ENCODE measurements around the gene SLC25A33. TPM values are rescaled to one million over a fixed set of nuclear protein-coding genes. Genes with fewer than 3 reads are reported as not detected.

The SLC25A33 gene
- total RNA-seq, 2 donors from 2014 or later = 5.6 TPM

DNA sequence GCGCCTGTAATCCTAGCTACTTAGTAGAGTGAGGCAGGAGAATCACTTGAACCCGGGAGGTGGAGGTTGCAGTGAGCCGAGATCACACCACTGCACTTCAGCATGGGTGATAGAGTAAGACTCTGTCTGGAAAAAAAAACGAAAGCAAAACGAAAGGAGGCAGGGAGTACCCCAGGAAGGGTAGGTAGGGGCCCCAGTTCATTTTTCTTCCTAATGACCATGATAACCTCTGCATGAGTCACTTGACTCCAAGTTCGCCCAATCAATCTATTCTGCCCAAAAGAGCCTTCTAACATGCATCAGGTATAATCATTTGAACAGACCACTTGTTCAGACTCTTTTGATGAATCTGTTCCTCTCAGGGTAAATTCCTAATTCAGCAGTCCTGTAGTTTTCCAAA, 36.2 kb downstream of the SLC25A33 start:
- DNase-seq (no peak), ATAC-seq (no peak)
- intact Hi-C loops (cut with DNase I, micrococcal nuclease) = no loop called here

DNA sequence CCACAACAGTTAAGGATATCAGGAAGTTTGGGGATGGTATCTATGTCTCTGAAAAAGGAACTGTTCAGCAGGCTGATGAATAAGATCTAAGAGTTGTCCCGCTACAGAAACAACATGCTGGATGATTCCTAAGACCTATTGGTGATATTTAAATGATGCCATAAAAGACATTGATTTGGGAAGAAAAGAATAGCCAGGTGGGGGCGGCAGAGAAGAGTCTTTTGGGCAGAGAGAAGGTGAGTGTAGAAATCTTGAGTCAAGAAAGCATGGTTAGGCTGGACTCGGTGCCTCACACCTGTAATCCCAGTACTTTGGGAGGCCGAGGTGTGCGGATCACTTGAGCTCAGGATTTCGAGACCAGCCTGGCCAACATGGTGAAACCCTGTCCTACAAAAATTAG, 37.6 kb downstream of the SLC25A33 start:
- ATAC-seq (no peak), DNase-seq (no peak)
- intact Hi-C loops (cut with DNase I, micrococcal nuclease) = no loop called here

DNA sequence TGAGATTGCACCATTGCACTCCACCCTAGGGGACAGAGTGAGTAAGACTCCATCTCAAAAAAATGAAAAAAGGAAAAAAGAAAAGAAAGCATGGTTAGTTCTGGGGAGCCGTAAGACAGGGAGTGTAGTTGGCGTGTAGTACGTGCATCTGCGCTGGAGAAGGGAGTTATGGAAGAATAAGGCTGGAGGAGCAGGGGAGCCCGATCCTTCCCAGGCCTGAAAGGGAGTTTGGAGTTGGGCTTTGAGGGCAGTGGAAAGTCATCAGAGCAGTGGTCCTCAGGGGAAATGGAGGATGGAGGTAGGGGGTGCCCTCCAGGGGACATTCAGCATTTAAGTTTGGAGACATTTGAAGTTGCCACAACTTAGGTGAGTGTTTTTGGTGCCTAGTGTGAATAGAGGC, 38.2 kb downstream of the SLC25A33 start:
- intact Hi-C loops (cut with DNase I, micrococcal nuclease) = no loop called here
- DNase-seq (no peak), ATAC-seq (no peak)

DNA sequence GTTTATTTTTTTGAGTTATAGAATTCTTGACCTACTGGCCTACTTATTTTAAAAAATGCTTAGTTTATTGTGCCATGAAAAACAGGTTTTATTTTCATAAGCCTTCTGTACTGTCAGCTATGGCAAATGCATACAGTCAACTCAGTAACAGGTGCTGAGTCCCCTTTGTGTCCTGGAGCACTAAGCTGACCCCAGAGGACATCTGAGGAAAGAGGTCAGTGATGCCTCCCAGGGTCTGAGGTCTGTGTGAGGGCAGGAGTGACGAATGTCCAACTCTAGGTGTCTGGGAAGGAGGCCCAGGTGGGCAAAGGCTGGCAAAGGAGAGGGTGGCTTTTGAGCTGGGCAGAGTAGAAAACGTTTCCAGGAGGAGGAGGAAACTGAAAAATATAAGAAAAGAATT, 41.7 kb downstream of the SLC25A33 start:
- no peak for DNase-seq
- ATAC-seq = no peak
- intact Hi-C loops (cut with DNase I, micrococcal nuclease) = no loop called here

DNA sequence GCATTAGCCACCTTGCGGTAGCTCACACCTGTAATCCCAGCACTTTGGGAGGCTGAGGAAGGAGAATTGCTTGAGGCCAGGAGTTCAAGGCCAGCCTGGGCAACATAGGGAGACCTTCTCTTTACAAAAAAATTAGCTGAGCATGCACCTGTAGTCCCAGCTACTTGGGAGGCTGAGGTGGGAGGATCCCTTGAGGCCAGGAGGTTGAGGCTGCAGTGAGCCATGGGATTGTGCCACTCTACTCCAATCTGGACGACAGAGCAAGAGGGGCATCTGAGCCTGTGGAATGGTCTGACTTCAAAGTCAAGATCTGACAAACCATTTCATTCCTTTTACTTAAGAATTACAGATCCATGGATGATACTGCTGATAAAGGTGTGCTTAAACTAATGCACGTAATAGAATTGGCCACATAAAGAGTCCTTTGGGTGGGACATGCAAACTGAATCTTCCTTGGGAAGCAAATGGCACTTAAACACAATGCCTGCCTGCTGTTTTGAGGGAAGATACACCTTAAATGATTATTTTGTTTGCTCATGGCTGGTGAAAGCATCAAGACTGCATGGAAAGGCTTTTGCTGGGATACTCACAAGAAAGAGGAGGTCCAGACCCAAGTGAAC, 47.0 kb downstream of the SLC25A33 start:
- ATAC-seq (no peak), DNase-seq (no peak)
- intact Hi-C loops (cut with DNase I, micrococcal nuclease) = no loop called here

DNA sequence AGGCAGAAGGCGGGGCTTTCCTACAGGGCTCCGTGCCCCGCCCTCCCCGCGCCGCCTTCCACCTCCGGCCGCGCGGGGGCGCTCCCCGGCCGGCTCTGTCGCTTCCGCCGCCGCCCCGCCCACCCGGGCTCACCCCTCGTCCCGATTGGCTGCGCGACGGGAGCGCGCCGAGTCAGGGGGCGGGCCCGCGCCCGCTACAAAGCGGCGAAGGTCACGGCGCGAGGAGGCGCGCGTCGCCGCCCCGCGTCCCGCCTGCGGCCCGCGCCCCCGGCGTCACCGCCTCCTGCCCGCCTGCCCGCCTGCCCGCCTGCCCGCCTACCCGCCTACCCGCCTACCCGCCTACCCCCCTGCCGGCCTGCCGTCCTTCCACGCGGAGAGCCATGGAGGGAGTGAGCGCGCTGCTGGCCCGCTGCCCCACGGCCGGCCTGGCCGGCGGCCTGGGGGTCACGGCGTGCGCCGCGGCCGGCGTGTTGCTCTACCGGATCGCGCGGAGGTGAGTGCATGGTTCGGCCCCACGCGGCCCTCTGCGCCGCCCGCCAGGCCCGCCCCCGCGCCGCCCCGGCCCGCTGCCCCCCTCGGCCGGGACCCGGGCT, 49.4 kb downstream of the SLC25A33 start, which contains the start of gene TMEM201:
Gene TMEM201 (plus strand): TSS at position 361 of the 593 bp plus-strand sequence. CDS start 20 bp downstream, at position 381.
- peak; percentile 92 for ATAC-seq
- DNase-seq = peak; percentile 90 to 96
- intact Hi-C loops (cut with DNase I, micrococcal nuclease) = no loop called here

DNA sequence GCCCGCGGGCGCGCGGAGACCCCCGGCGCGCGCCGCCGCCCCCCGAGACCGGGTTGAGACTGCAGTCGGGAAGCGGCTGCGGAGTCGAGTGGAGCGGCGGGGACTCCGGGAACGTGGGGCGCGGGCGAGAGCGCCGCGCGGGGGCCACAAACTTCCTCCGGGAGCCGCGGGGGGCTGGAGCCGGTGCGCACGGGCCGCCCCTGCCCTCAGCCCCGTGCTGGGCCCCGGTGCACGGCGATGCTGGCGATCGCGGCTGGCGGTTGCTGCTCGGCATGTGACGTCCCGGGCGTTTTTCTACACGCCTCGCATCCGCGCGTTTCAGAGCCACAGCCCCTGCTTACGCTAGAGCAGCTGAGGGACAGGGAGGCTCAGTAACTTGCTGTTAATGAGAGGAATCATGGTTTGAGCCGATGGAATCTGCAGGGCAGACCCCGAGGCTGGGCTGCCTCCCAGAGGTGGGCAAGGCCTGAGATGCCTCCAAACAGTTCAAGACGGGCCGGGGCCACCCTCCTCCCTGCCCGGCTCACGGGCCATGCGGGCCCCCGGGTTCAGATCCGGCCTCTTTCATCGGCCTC, 50.0 kb downstream of the SLC25A33 start:
- ATAC-seq (peak; percentile 11), DNase-seq (peak in 1 of 2 donors; percentile 61)

DNA sequence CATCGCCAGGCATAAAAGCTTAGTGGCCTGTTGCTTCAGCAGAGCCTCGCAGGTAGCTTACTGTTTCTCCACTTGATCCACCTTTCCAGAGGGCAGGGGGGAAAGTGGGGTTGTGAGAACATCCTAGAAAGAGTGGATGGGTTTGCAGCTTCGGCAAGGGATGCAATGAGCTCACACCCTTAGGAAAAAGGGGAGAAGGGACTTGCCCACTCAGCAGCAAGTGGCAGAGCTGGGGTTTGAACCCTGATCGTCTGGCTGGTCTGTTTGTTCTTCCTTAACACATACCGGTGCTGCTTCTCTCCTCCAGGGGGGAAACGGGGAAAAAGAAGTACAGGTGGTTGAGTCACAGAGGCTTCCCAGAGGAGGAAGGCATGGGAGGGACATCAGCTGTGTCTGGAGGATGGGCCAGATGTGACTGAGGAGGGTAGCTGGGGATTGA, 50.5 kb downstream of the SLC25A33 start:
- intact Hi-C loops (cut with DNase I, micrococcal nuclease) = no loop called here
- no peak for DNase-seq

More for the DNA sequence above, 50.0 kb downstream of the SLC25A33 start:
- intact Hi-C loops (cut with DNase I, micrococcal nuclease) = no loop called here

DNA sequence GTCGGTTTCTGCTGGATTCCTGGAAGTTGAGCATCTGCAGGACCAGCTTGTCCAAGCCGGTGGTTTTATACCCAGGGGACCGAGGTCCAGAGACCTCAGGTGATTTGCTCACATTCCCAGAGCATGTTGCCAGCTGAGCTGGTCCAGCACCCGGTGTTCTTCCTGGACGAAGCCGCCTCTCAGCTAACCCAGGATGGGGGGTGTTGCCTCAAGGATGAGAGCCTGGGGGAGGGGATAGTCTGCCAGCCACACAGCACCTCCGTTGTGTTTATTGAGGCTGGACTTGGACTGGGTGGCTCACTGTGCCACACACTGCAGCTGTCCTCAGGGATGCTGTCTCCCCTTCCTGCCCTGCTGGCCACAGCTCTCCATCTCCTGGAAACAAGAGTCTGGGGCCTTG, 50.9 kb downstream of the SLC25A33 start:
- ATAC-seq (no peak), DNase-seq (no peak)
- intact Hi-C loops (cut with DNase I, micrococcal nuclease) = no loop called here

More for the DNA sequence above, 50.5 kb downstream of the SLC25A33 start:
- ATAC-seq = no peak

DNA sequence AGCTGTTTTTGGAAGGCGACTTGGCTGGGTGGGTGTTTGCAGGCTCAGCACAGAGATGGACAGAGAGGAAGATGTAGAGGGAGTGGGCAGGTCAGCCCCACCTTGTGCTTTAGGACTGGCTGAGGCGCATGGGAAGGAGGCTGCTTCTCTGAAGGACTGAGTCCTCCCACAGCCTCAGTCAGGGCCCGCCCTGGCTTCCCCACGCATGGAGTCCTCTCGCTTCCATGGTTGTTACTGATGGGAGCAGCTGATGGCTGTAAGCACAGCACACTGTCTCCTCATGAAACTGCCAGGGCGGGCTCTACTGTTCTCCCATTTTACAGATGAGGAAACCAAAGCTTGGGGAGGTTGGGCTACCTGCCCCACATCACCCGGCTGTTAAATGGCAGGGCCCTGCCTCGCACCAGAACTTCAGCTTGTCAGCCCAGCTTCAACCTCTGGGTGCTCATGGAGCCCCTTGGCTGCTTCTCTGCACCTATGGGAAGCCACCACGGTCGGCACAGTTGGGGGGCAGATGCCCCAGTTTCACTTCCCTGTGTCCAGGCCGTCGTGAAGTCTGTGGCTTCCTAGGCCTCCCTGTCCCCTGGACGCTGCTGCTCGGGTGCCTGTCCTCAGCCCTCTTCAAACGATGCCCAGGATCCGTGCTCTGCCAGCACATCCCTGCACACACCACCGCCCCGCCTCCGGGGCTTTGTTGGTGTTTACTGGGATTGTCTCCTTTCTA, 51.8 kb downstream of the SLC25A33 start:
- DNase-seq = no peak
- intact Hi-C loops (cut with DNase I, micrococcal nuclease) = no loop called here
- no peak for ATAC-seq

DNA sequence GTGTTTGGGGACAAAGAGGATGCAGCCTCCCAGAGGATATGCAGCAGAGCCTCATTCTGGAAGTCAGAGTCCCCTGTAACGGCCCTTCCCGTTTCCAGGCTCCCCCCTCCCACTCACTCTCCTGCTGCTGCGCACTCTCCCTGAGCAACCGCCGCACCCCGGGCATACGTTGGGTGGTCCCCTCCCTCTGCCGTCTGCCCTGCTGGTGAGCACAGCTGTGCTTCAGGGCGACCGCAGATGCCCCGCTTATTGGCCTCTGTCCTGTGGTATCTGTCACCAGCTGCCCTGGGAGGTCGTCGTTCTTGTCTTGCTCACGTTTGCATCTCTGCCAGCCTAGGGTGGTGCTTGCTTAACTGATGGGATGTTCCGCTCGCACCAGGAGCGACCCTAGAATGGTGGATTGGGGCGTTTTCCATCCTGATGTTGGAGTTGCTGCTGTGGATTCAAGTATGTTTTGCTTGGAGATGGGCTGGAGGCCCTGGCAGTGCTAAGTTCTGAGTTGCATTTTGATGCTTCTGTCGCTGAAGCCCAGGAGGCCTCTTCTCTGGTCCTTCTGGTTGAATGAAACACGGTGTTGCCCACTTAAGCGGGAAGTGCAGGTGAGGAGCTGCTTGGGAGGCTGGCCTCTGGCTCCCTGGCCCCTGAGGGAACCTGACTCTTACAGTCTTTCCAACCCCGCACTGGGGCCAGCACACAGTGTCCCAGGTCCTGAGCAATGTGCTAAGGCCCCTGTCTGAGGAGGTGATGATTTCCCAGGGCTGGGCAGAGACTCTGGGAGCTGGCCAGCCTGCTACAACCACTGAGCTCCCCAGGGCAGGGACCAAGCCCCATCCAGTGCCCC, 52.6 kb downstream of the SLC25A33 start:
- DNase-seq (no peak), ATAC-seq (no peak)
- intact Hi-C loops (cut with DNase I, micrococcal nuclease) = no loop called here

DNA sequence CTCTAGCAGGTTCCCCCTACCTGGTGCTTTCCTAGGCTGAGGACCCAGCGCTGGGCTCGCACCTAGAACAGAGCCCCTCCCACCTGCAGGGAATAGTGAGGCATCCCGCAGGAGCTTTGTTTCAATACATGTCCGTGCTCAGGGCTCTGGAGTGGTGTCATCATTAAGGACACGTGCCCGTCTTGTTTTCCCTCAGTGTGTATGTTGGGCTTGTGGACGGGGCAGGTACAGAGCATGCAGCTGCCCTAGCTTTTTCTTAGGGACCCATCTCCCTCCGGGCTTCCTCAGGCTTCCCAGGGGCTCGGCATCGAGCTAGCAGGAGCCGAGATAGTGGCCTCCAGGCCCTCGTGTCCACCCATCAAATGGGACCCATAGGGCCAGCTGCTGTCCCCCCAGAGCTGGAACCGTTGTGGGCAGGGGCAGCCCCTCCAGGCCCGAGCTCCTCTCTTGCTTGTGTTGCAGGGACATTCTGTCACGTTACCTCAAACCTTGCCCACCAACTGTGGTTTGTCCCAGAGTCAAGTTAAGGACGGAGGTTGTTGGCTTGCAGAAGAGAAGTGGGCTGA, 53.3 kb downstream of the SLC25A33 start:
- ATAC-seq (no peak), DNase-seq (no peak)
- intact Hi-C loops (cut with DNase I, micrococcal nuclease) = no loop called here

DNA sequence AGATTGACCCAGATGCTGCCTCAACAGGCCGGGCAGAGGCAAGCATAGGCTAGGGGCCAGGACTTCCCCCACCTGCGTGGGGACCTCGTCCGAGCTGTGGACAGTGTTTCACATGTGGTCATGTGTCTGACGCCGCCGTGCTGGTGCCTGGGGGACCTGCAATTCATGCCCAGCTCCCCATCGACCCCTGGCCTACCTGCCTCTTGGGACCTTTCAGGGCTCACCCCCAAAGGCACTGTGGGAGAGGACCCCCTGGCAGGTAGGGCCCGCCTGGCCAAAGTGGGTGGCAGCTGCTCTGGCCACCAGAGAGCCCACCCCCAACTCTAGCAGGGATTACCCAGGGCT, 53.9 kb downstream of the SLC25A33 start:
- no peak for ATAC-seq
- DNase-seq = no peak
- intact Hi-C loops (cut with DNase I, micrococcal nuclease) = no loop called here

DNA sequence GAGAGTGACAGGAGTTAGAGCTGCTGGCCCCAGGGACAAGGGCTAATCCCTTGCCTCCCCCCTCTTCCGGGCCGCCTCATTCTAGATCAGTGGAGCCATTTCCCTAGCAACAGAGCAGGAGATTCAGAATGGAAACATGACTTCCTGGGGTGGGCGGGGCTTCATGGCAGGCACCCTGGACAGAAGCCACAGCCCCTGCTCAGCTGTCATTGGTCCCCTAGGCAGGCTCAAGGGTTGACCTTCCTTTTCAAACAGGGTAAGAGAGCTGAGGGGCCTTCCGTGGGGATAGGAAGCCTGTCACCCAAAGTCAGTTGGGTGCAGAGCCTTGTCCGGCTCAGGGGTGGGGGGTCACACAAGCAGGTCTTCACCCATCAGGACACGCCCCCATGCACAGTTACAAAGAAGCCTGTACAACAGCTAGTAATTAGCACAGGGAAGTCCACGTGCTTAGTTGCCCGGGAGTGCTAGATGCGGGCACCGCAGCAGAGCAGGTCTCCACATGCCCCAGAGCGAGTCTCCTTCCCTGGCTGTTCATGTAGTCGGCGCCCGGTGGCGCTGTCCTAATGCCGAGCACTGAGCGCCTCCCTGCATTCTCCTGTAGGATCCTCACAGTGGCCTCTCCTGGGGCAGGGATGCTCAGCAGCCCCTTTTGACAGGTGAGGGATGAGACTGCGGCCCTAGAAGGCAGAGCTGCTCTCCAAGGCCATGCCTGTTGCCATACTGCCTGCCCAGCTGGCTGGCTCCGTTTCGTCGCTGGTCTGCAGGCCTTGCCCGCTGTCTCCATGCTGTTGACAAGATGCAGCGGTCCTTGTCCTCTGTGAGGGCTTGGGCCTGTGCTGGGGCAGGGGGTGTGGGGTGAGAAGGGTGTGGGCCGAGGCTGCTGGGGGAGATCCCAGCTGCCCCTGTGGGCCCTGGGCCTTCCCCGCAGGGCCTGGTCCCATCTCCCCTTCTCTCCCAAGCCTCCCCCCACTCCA, 54.5 kb downstream of the SLC25A33 start:
- ATAC-seq (peak; percentile 14), DNase-seq (peak; percentile 48 to 62)
- intact Hi-C loops (cut with DNase I, micrococcal nuclease) = no loop called here

DNA sequence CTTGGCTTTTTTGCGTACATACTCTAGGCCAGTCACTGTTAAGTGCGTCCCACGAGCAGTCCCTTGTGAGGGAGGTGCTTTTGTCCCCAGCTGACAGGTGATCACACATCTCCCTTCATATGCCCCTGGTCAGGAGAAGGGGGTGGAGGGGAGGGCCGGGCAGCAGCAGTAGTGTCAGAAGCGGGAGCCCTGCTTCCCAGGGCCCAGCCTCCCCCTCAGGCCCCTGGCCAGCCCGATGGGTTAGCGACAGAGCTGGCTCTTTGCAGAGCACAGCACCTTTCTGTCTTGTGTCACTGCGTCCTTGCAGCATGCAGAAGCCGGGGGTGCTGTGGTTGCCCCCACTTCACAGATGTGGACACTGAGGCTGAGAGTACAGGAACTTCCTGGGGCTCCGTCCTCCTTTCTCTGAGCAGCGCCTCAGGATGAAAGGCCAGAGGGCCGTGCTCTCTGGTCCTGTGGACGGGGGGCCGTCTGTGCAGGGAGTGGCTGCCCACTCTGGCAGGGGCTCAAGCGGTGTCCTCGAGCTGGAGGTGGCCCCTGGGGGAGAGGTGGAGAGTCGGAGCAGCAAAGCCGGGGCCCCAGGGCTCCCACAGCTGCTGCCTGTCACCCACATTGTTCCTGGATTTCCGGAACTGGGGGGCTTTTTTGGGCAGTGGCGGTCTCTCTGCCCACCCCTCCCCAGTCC, 55.3 kb downstream of the SLC25A33 start:
- ATAC-seq (no peak), DNase-seq (no peak)
- intact Hi-C loops (cut with DNase I, micrococcal nuclease) = no loop called here

DNA sequence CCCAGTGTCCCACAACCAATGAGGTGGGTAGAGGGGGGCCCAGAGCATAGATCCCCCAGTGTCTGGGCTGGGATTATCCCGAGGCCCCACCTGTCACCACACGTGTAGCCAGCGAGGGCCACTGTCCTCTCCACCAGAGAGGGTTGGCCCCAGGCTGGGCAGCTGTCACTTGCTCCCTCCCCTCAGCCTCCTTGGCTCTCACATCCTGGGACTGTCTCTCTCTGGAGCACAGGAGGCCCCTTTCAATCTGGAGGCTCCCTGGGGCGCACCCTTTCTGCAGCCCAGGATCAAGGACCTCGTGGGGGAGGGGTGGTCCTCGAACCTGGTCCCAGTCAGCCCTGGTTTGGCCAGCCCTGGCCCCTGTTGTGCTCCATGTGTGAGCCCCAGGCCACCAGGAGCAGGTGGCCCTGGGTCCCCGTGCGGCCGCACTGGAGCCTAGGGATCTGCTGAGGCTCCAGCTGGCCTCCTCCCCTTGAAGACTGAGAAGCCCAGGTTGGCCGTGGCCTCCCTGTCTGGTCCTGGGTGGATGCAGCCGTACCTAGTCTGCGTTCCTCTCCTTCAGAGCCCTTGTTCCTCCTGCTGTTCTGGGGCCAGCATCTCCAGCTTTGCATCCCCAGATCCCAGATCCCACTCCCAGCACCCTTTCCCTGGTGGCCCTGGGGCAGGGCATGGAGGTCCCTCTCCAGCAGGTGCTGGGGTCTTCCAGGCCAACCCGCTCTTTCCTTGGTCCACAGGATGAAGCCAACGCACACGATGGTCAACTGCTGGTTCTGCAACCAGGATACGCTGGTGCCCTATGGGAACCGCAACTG, 56.1 kb downstream of the SLC25A33 start:
- intact Hi-C loops (cut with DNase I, micrococcal nuclease) = no loop called here
- ATAC-seq (no peak), DNase-seq (no peak)
